ENCODE data around the gene DAAM1.

- TF ChIP-seq EP300 (IDR thresholded peaks at IDR 0.05) (no peak), POLR2A (IDR thresholded peaks at IDR 0.05) (no peak), CTCF (IDR thresholded peaks at IDR 0.05) (no peak)
These were observed 108.8 kb downstream of the DAAM1 start for GRCh38 chr14:59297071-59297776.
